Spleen (tissue), 11 donors: ENCODE measurements around the gene PTOV1. TPM values are rescaled to one million over a fixed set of nuclear protein-coding genes. Genes with fewer than 3 reads are reported as not detected.

ENCODE experiments used
- DNase-seq: peaks from one replicate; pipeline ENCODE4 v3.0.0-alpha.2; 2020
- H3K27ac ChIP-seq, 8 donors: fragments of 200-600 bp; sonication (generic) in 7 of 8; 1 replicate in 4 of 8; 2 replicates in 4 of 8; pipeline versions ENCODE4 v1.5.0 to v1.8.0; 2016 to 2021; ENCODE audit warnings: inconsistent platforms in 4 of 8, mild to moderate bottlenecking in 4 of 8, moderate library complexity in 1 of 8
- H3K27me3 ChIP-seq, 7 donors: fragments of 200-600 bp; sonication (generic) in 6 of 7; replicated peaks in 1 of 7; 1 replicate in 4 of 7; 2 replicates in 3 of 7; pipeline versions ENCODE4 v1.5.0 to v1.8.0; 2016 to 2021; ENCODE audit warnings: inconsistent platforms in 3 of 7, mild to moderate bottlenecking in 1 of 7
- H3K36me3 ChIP-seq, 6 donors: fragments of 200-600 bp; sonication (generic) in 5 of 6; 1 replicate in 4 of 6; 2 replicates in 2 of 6; pipeline versions ENCODE4 v1.5.0 to v1.8.0; 2016 to 2021; ENCODE audit warnings: inconsistent platforms in 2 of 6
- H3K4me1 ChIP-seq, 6 donors: fragments of 200-600 bp; sonication (generic) in 5 of 6; 1 replicate in 3 of 6; 2 replicates in 3 of 6; pipeline versions ENCODE4 v1.5.0 to v1.8.0; 2016 to 2021; ENCODE audit warnings: inconsistent platforms in 3 of 6
- H3K4me3 ChIP-seq, 8 donors: fragments of 200-600 bp; sonication (generic) in 7 of 8; 1 replicate in 4 of 8; 2 replicates in 4 of 8; pipeline versions ENCODE4 v1.5.0 to v1.8.0; 2016 to 2021; ENCODE audit warnings: inconsistent platforms in 4 of 8, mild to moderate bottlenecking in 4 of 8, moderate library complexity in 2 of 8
- H3K9me3 ChIP-seq, 8 donors: fragments of 200-600 bp; sonication (generic) in 7 of 8; 1 replicate in 4 of 8; 2 replicates in 4 of 8; pipeline versions ENCODE4 v1.5.0 to v1.8.0; 2016 to 2021; ENCODE audit warnings: inconsistent platforms in 4 of 8
- CTCF ChIP-seq, 11 experiments: fragments of 200-600 bp in 7 of 11; fragments of 450-650 bp in 4 of 11; sonication (generic) in 4 of 11; IDR thresholded peaks in 8 of 11; conservative IDR thresholded peaks in 3 of 11; 1 replicate in 7 of 11; 2 replicates in 4 of 11; pipeline versions ENCODE4 v1.4.0 to v1.8.0; 2016 to 2021; ENCODE audit warnings: antibody characterized with exemption in 11 of 11, inconsistent platforms in 4 of 11, mild to moderate bottlenecking in 1 of 11
- POLR2A ChIP-seq, 3 donors: fragments of 450-650 bp; IDR thresholded peaks; one replicate each; pipeline ENCODE4 v1.5.1; 2017; ENCODE audit warnings: antibody characterized with exemption in 3 of 3, mild to moderate bottlenecking in 1 of 3
- POLR2AphosphoS5 ChIP-seq, 3 donors: sonication (generic); formaldehyde crosslinking; IDR thresholded peaks; one replicate each; pipeline ENCODE4 v1.5.1; 2017; ENCODE audit warnings: antibody characterized with exemption in 3 of 3
- WGBS, 5 donors: extraction: QIAGEN DNeasy Blood & Tissue Kit in 3 of 5; methylation state at CpG; one replicate each; pipeline versions ENCODE4 v1.1.5 to v1.1.7; 2013 to 2018; 5-methylcytosine and 5-hydroxymethylcytosine counted together
- intact Hi-C: fragments of 100-400 bp; cut with DNase I; formaldehyde crosslinking; loops from one replicate; pipeline ENCODE4 v1.15.0; 2023; ENCODE audit warnings: low total_unique reads
- polyA plus RNA-seq, 3 donors: library from polyadenylated mRNA; stranded (reverse); fragments of 200-250 nt; gene quantifications; one replicate each; pipeline ENCODE4 v1.2.1, GENCODE V29; 2013
- total RNA-seq, 7 donors: library from RNA; depleted of rRNA in 3 of 7; stranded (reverse); fragments of >200 nt in 3 of 7; fragmentation: NEBNext Ultra II Directional in 4 of 7; extraction: Animal tissue kit (Norgen Biotek cat#: 25700) in 4 of 7; gene quantifications; one replicate each; pipeline versions ENCODE4 v1.1.0 to v1.2.1, GENCODE V29; 2016 to 2021
- donor health status: healthy with polysubstance abuse.
- donor health status: DM: no; HTN: no; CAD: no; lungs with moderate emphysema.
- donor health status: DM: no; HTN: no; CAD: no.
- donor health status: Bipolar disorder and iron deficiency.
- donor health status: healthy.
- donor health status: DM: no; HTN: no; CAD: no.
- donor health status: DM: yes; HTN: yes; CAD: no.

PTOV1 gene
- total and polyA plus RNA-seq, 10 donors: 61.4 to 127 (median 90.2) TPM

DNA sequence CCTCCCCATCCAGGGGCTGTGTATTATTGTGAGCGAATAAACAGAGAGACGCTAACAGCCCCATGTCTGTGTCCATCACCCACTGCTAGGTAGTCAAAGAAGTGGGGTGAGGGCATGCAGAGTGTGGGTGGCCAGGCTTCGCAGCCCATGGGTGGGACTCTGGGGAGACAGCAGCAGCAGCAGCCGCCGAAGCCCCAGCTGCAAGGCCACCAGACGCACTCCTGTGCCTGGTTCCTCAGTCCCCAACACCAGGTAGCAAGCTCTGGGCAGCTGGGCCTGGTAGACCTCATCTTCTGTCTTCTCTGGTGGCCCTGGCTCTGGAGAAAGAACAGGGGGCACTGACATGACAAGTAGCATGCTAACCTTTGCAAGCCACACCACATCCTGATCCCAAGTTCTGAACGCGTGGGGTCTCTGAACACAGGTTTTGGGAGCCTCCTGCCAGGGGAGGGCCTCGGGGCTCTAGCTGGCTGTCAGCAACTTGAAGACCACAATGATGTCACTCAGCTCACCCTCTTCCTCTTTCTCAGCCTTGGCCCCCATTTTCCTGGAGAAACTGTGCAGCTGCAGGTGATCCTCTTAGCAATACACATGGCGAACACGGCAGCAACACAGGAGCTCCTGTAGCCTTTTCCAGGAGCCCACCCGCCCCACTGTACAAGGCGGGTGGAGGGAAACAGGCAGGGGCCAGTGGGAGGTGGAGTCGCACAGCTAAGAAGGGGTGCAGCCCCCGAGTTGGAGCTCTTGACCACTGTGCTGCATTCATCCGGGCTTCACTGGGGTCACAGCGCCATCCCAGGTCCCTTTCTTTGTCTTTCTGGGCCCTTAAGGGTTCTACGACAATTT, 43.7 kb upstream of the PTOV1 start:
- no peaks in the 10 kb centered on the region for H3K27me3 ChIP-seq
- H3K36me3 ChIP-seq: peaks cover 2 to 56% (median 37%) of the 10 kb centered on the region in 6 donors
- 55 to 81% (median 70%) methylated on average over 15 to 18 of the region's 18 CpGs for WGBS, 5 donors
- intact Hi-C loops: no loop called here
- peak overlapping the region in 6 of 8 donors; percentile 27 to 92 (median 84) for H3K27ac ChIP-seq
- H3K4me3 ChIP-seq: no peak overlapping the region
- peaks cover 6 to 54% (median 30%) of the 10 kb centered on the region in 6 donors for H3K4me1 ChIP-seq
- TF ChIP-seq POLR2AphosphoS5 (IDR thresholded peaks at IDR 0.05) (peak; percentile 10 to 39 (median 29)), POLR2A (IDR thresholded peaks at IDR 0.05) (no peak)
- no peak for DNase-seq
- H3K9me3 ChIP-seq: no peaks in the 10 kb centered on the region

DNA sequence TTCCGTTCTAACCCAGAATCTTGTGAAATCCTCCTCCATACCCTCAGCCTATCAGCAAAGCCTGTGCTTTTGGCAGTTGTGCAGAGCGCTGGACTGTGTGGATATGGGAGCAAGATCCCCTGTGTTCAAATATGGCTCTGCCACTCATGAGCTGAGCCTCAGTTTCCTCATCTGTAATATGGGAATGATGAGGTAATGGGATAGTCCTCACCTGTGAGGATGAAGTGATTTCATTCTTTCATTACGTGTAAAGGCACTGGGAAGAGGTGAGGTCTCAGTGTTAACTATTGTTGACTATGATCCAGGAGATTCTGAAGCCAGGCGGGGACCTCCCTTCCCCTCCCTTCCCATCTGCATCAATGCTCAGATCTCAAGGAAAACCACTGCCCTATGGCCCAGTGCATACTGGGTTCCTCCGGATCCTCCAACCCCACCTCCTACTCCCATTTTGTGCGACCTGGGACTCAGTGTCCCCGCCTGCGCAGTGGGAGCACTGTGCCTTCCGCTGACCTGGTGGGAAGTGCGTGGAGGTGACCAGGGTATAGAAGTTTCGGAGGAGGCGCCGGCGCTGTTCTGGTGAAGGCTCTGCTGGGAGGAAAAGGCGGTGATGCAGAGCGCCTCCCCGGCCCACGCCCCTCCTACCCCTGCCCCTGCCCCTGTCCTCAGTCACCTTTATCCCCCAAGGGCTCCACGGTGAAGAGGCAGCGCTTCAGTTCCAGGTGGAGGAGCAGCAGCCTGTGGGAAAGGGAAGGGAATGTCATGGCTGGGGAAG, 42.9 kb upstream of the PTOV1 start:
- H3K4me1 ChIP-seq: peaks cover 6 to 60% (median 37%) of the 10 kb centered on the region in 6 donors
- H3K36me3 ChIP-seq: peaks cover 2 to 48% (median 29%) of the 10 kb centered on the region in 6 donors
- DNase-seq: peak; percentile 87
- H3K27me3 ChIP-seq: no peaks in the 10 kb centered on the region
- H3K4me3 ChIP-seq: peak overlapping the region in 5 of 8 donors; percentile 64 to 75 (median 67)
- H3K9me3 ChIP-seq: no peaks in the 10 kb centered on the region
- peak overlapping the region in 7 of 8 donors; percentile 27 to 92 (median 86) for H3K27ac ChIP-seq
- WGBS, 5 donors: 80 to 87% (median 85%) methylated on average over 20 of the region's 20 CpGs
- intact Hi-C loops: no loop called here
- no peak for TF ChIP-seq CTCF (IDR thresholded peaks at IDR 0.05 in 8 of 11, conservative IDR thresholded peaks at IDR 0.05 in 3 of 11)
- no peak for TF ChIP-seq POLR2A (IDR thresholded peaks at IDR 0.05)
- peak in 1 of 3 donors; percentile 11 for TF ChIP-seq POLR2AphosphoS5 (IDR thresholded peaks at IDR 0.05)

DNA sequence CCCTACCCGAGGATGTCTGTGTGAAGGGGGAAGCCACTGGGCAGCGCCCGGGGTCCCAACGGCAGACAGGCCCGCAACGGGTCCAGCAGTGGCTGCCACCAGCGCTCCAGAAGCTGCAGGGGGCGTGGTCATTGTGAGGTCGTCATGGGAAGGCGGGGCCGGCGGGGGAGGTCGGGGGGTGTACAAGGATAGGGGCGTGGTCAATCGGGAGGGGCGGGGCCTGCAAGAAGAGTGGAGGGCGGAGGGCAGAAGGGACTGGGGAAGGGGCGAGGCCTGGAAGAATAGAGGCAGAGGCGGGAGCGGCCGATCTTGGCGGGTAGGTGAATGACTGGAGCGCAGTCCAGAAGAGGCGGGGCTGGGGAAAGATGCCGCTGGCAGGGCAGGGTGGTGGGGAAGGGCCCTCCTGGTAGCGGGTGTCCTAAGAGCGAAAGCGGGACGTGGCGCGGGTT, 42.2 kb upstream of the PTOV1 start:
- H3K4me3 ChIP-seq: peak overlapping the region; percentile 56 to 82 (median 66)
- H3K9me3 ChIP-seq: no peaks in the 10 kb centered on the region
- WGBS, 5 donors: 3 to 11% (median 8%) methylated on average over 30 to 31 of the region's 31 CpGs
- TF ChIP-seq POLR2AphosphoS5 (IDR thresholded peaks at IDR 0.05) (peak; percentile 24 to 45 (median 36)), CTCF (IDR thresholded peaks at IDR 0.05 in 8 of 11, conservative IDR thresholded peaks at IDR 0.05 in 3 of 11) (no peak), POLR2A (IDR thresholded peaks at IDR 0.05) (no peak)
- no peaks in the 10 kb centered on the region for H3K27me3 ChIP-seq
- peaks cover 0 to 41% (median 23%) of the 10 kb centered on the region in 6 donors for H3K36me3 ChIP-seq
- intact Hi-C loops: no loop called here
- peak overlapping the region; percentile 43 to 92 (median 84) for H3K27ac ChIP-seq
- peaks cover 6 to 62% (median 40%) of the 10 kb centered on the region in 6 donors for H3K4me1 ChIP-seq
- peak; percentile 96 for DNase-seq

- intact Hi-C loops: no loop called here
- peak overlapping the region; percentile 43 to 92 (median 84) for H3K27ac ChIP-seq
- 10 to 55% (median 12%) methylated on average over 6 to 50 of the region's 50 CpGs for WGBS, 5 donors
- peaks cover 0 to 35% (median 17%) of the 10 kb centered on the region in 6 donors for H3K36me3 ChIP-seq
- no peaks in the 10 kb centered on the region for H3K9me3 ChIP-seq
- no peaks in the 10 kb centered on the region for H3K27me3 ChIP-seq
- peak in 1 of 3 donors; percentile 27 for TF ChIP-seq POLR2A (IDR thresholded peaks at IDR 0.05)
- peak; percentile 82 to 87 (median 85) for TF ChIP-seq POLR2AphosphoS5 (IDR thresholded peaks at IDR 0.05)
- TF ChIP-seq CTCF (IDR thresholded peaks at IDR 0.05 in 8 of 11, conservative IDR thresholded peaks at IDR 0.05 in 3 of 11): peak in 6 of 11 experiments; percentile 10 to 34 (median 16)
- H3K4me3 ChIP-seq: peak overlapping the region; percentile 56 to 82 (median 66)
- H3K4me1 ChIP-seq: peaks cover 12 to 69% (median 45%) of the 10 kb centered on the region in 6 donors
- DNase-seq: peak; percentile 92
Observed at GRCh38 chr19:49809160-49809940, 41.6 kb upstream of the PTOV1 start.
